ENCODE measurements around the gene MYH15. TPM values are rescaled to one million over a fixed set of nuclear protein-coding genes. Genes with fewer than 3 reads are reported as not detected.

The MYH15 gene
- total and polyA plus RNA-seq, 2 of the 4 experiments (the other 2 are of a cell fraction): 0.10 to 0.36 TPM

GRCh38 chr3:108430540-108430939 is 79.9 kb downstream of the MYH15 start:
- Histone ChIP-seq H3K27ac (ENCODE audit: insufficient read depth, low read length) (no peak overlapping the region), H3K9me1 (ENCODE audit: insufficient read depth, low read length) (no peaks in the 10 kb centered on the region), H3K4ac (ENCODE audit: low read depth, low read length) (no peak overlapping the region), H4K20me1 (ENCODE audit: insufficient read depth, low read length) (no peaks in the 10 kb centered on the region), H2AK9ac (replicated peaks; ENCODE audit: low read depth, low read length, poor library complexity) (no peak overlapping the region), H3K4me2 (ENCODE audit: low read depth, low read length) (no peak overlapping the region), H2BK120ac (ENCODE audit: low read depth, low read length) (no peak overlapping the region), H3K14ac (replicated peaks; ENCODE audit: low read depth, low read length) (no peak overlapping the region), H3K9me3 (ENCODE audit: control insufficient read depth, insufficient read depth, low read length) (no peaks in the 10 kb centered on the region; the same call in 1 of the 2 replicates), H3K18ac (ENCODE audit: low read depth, low read length) (no peak overlapping the region), H4K91ac (ENCODE audit: insufficient read depth, low read depth, low read length) (no peak overlapping the region), H3K4me3 (ENCODE audit: insufficient read depth, low read depth, low read length) (no peak overlapping the region), H2BK15ac (ENCODE audit: low read depth, low read length) (no peak overlapping the region), H4K8ac (ENCODE audit: low read depth in 2 of 2, low read length in 2 of 2) (no peak overlapping the region), H3K27me3 (ENCODE audit: control insufficient read depth, insufficient read depth, low read length) (no peaks in the 10 kb centered on the region), H2AFZ (replicated peaks; ENCODE audit: low read length, poor library complexity) (no peak overlapping the region), H3K36me3 (ENCODE audit: control insufficient read depth, insufficient read depth, low read length) (no peaks in the 10 kb centered on the region), H2BK5ac (ENCODE audit: low read depth, low read length, poor library complexity, severe bottlenecking) (no peak overlapping the region), H2BK20ac (ENCODE audit: low read depth, low read length) (no peak overlapping the region), H4K5ac (ENCODE audit: low read depth, low read length) (no peak overlapping the region), H3K23ac (ENCODE audit: low read depth, low read length) (no peak overlapping the region), H3K9ac (ENCODE audit: low read depth, low read length) (no peak overlapping the region), H3K56ac (ENCODE audit: extremely low read depth, insufficient read depth, low read length) (no peak overlapping the region), H3K79me1 (ENCODE audit: low read depth in 1 of 2, low read length in 2 of 2) (no peaks in the 10 kb centered on the region), H3K4me1 (ENCODE audit: control insufficient read depth, insufficient read depth, low read length) (no peaks in the 10 kb centered on the region), H2AK5ac (ENCODE audit: low read depth, low read length) (no peak overlapping the region)
- ChIA-PET CTCF (no interaction called here), POLR2A (ENCODE audit: unreplicated experiment) (no interaction called here)
- in situ Hi-C loops (cut with MboI; ENCODE audit: low sequenced_read_pairs) (no loop called here), dilution Hi-C loops (cut with HindIII; ENCODE audit: low sequenced_read_pairs, unreplicated experiment) (no loop called here), intact Hi-C loops (cut with micrococcal nuclease) (no loop called here)
- no peak for TF ChIP-seq SMC3 (IDR thresholded peaks at IDR 0.05; ENCODE audit: low read depth, low read length)
- TF ChIP-seq FOS (IDR thresholded peaks at IDR 0.05; ENCODE audit: low read depth, low read length): no peak
- no peak for TF ChIP-seq MXI1 (IDR thresholded peaks at IDR 0.05; ENCODE audit: borderline replicate concordance, low read depth, low read length)
- no peak for TF ChIP-seq RFX5 (IDR thresholded peaks at IDR 0.05; ENCODE audit: low read depth, low read length)
- no peak for TF ChIP-seq MAFK (IDR thresholded peaks at IDR 0.05; ENCODE audit: low read depth, low read length)
- no peak for TF ChIP-seq ELK1 (IDR thresholded peaks at IDR 0.05; ENCODE audit: borderline replicate concordance, low read depth, low read length)
- no peak for TF ChIP-seq CHD1 (IDR thresholded peaks at IDR 0.05; ENCODE audit: low read depth, low read length)
- no peak for TF ChIP-seq CTCF (conservative IDR thresholded peaks at IDR 0.05; ENCODE audit: low read depth, low read length)
- TF ChIP-seq USF2 (IDR thresholded peaks at IDR 0.05; ENCODE audit: low read depth, low read length): no peak
- no peak for TF ChIP-seq RAD21 (IDR thresholded peaks at IDR 0.05; ENCODE audit: low read length)
- no peak for TF ChIP-seq RCOR1 (IDR thresholded peaks at IDR 0.05; ENCODE audit: insufficient replicate concordance, low read length)
- no peak for TF ChIP-seq CEBPB (IDR thresholded peaks at IDR 0.05; ENCODE audit: low read depth, low read length)
- no peak for TF ChIP-seq BHLHE40 (IDR thresholded peaks at IDR 0.05; ENCODE audit: low read depth, low read length)
- no peak for TF ChIP-seq NFE2L2 (IDR thresholded peaks at IDR 0.05; ENCODE audit: low read depth, low read length)
- WGBS, 2 experiments (ENCODE audit: extremely low coverage in 2 of 2, insufficient read length in 1 of 2): no CpG with 5 or more reads among the region's 1 CpG
- ATAC-seq (ENCODE audit: low read depth) (no peak), DNase-seq (no peak)
- BruUV-seq (replicated peaks): no TSS peak

All from IMR-90 (cell line).